Activated T-cell treated with anti-CD3 and anti-CD28 coated beads for 1 hour (primary cell): ENCODE data around the gene SBSN.
A peak's percentile ranks its signal among the peaks of the same experiment; 100 is the strongest.

Experiments used
- DNase-seq: peaks from one replicate; pipeline ENCODE4 v3.0.0-alpha.2; 2020; ENCODE audit warnings: low read depth

Gene SBSN

DNA sequence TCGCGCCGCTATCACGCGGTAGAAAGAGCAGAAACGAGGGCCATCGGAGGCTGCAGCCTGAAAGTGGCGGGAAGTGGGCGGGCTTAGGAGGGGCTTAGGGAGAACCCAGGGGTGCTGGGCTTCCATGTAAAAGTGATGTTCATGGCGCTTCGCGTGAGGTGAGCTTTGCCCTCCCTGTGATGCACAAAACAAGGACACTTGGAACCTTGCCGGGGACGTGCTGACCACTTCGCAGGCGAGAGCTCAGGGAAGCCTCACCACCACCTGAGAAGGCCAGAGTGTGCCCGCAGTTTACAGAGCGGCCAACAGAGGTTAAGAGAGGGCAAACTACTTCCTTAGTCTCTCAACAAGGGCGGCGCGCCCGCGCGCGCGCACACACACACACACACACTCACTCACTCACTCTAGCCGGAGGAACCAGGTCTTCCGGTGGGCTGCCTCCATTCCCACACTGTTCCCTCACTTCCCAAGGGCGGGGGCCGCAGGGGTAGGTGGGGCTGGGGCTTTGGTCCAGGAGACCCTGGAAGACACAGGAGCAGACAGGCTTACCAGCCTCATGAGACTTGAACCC, 5.8 kb upstream of the SBSN start:
- DNase-seq, result peak; percentile 31

DNA sequence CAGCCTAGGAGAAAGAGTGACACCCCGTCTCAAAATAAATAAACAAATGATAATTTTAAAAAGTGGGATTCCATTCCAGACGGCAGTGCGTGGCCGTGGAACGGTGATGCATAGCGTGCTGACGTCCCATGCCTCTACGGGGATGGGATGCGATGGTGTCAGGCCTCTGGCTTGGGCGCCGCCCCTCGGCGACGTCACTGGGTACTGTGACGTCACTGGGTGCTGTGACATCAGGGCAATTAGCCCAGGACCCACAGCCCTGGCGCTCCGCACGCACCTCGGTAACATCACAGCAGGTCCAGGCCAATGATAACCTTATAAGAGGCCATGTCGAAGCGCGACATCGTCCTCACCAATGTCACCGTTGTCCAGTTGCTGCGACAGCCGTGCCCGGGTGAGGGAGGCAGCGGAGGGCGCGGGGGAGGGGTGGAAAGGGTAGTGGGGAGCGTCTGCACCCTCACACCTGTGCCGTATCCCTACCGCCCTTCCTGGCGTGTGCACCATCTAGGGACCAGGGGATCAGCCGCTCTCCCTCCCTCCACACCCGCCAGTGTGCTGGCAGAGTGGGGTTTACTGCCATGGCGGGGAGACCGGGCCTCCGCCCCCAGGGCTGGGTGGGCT, 5.2 kb upstream of the SBSN start, which contains the start of gene GAPDHS:
GAPDHS (plus strand) TSS at position 256 of the 621 bp plus-strand sequence; CDS start at position 328, 72 bp downstream.
- DNase-seq, result no peak

DNA sequence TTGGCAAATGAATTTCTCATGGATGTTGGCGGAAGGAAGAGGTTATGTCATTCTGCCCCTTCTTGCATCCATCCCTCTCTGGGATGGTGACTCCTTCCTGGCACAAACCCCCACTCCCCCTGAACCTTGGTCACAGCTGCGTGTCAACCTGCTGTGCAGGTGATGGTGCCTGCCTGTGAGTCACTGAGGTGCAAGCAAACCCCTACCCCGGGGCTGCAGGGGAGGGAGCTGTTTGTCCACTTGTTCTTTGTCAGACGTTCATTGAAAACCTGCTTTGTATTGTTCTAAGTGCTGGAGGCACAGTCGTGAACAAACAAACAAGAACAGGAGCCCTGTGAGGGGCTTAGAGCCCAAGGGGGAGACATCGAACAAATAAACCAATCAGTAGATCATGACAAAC, 3.2 kb upstream of the SBSN start:
- DNase-seq, result no peak

DNA sequence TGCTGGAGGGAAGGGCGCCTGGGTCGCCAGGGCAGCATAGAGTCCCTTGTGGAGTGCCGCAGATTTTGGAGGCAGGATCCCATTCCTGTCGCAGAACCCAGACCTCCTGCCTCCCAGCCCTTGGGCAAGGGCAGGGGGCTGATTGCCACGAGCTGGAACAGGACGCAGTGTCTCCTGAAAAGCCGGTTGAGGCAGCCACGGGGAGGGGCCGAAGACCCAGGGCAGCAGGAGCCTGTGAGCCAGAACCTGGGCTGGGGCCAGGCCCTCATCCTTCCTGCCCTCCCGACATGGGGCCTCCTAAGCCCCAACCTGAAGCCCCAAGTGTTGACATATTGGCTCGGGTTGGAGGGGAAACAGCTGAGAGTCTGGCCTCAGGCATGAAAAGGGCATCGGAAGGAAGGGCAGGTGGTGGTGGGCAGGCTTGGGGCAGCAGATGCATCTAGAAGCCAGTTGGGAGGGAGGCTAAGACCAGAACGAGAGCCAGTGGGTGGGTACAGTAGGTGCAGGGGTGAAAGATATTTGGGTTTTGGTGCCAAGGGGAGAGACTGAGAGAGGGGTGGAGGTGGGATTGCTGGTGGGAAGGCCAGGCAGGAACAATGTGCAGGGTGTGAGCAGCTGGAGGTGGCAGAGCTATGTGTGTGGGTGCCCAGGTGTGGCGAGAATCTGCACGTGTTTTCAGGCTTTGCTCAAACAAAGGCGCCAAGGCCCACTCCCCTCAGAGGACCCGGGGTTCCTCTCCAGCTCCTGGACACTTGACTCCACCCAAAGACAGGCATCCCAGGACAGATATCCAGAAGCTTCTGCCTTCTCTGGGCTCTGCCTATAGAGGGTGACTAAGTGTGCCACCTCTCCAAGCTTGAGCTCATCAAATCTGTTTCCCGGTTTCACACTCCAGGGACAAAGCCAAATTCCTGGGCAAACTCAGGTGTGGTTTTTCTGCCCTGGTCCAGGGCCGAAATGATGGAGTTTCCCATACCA, 1.4 kb upstream of the SBSN start:
- no peak for DNase-seq

DNA sequence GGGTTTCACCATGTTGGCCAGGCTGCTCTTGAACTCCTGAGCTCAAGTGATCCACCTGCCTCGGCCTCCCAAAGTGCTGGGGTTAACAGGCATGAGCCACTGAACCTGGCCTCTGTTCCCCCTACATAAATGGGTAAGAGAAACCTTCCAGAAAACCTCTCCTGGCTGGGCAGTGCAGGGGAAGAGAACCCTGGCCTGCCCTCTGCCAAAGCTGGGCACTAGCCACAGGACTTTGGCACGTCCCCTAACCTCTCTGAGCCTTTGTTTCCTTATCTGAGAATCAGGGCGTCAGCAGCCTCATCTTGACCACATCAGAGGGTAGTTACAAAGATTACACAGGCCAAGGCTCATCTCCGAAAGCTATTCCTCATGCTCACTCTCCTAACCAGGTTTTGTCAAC, 2.2 kb downstream of the SBSN start:
- no peak for DNase-seq

DNA sequence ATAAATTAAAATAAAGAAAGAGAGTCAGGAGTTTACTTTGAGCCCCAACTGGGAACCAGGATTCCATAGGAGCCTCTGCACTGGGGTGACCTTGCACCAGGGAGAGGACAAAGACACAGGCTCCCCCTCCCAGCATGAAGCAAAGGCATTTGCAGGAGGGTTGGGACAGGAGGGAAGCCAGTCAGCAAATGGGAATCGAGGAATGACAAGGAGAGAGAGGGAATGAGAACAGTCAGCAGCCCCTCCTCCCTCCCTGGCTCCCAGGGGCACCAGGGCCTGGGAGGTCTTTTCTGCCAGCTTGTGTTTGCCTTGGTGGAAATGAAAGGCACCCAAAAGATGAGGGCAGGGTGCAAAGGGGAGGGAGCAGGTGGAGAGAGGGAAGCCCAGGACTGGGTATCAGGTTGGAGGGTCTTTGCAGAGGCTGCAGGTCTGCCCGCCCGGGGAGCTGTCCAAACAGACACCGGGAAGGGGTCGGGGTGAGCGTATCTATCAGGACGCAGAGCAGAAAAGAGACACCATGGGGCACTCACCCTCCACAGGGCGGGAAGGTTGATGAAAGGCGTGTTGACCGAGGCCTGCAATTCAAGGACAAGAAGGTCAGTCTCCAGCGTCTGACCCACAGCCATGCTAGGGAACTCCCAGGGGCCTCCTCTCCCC, 3.8 kb downstream of the SBSN start:
- DNase-seq, result no peak

DNA sequence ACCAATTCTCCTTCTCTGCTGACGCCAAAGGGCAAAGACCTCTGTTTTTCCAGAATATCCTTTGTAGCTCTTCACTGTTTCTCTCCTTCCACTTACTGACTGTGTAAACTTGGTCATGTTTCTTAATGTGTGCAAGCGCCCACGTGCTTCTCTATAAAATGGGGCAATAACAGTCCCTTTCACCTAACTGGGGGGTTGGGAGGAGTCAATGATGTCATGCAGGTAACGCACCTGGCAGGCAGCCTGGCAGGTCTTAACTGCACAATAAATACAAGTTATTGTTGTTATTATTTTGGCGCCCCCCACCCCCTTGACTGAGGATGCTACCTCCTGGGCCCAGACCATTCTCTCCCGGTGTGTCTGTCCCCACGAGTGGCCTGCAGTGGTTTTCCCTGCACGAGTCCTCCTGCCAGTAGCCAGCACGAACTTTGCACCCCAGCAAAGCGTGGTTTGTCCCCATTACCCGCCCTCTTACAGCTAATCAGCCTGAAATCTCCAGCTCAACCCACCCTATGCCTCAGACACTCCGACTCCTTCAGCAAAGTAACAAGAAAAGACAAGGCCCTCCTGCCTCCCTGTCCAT, 5.3 kb downstream of the SBSN start:
- no peak for DNase-seq

DNA sequence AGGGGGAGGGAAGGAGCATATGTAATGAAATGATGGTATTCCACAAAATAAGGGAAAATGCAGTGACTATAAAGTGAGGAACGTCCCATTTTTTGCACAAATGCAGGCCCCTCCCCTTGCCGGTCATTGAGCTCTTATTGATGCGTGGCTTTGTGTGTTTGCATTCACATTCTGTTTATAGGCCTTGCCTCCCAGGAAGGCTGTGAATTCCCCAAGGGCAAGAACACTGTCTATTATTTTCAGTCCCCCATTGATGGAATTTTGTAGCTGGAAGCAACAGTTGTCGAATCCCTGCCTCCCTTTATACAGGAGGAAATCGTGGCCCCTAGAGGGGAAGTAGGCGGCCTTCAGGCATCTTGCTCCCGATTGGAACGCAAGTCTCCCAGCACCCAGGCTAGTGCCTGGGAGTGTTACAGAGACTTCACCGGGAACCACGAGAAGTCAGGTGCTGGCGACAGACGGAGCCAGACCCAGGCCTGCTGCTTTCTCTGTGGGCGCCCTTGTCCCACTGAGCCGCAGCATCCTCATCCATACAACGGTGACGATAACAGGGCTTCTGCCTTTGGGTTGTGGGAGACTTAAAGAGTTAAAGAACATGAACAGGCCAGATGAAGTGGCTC, 6.9 kb downstream of the SBSN start:
- no peak for DNase-seq

DNA sequence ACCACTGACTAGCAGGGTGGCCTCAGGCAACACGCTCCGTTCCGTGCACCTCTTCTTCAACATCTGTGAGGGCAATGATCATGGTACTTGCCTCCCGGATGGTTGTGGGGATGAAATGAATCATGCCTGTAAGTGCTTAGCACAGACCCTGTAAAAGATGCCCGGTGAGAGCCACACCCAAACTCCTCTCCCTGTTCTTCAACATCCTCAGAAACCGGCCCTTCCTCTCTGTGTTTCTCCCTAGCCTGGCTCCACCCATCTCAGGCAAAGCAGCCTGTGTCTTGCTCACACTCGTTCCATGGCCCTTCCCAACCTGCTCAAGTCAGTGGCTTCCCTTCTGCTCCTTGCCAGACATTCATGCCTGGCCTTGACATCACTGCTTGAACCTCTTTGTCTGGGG, 8.8 kb downstream of the SBSN start:
- DNase-seq, result no peak

DNA sequence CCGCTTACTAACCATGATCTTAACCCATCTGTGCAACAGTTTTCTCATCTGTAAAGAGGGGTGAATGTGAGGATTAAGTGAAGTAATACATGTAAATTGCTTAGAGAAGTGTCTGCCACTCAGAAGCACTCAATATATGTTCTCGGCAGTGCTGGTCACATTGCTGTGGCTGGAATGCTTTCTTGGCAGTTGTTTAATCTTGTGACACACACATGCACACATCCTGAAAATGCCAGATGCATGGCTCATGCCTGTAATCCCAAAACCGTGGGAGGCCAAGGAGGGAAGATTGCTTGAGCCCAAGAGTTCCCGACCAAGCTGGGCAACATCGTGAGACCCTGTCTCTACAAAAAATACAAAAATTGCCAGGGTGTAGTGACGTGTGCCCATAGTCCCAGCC, 9.8 kb downstream of the SBSN start:
- DNase-seq, result no peak

DNA sequence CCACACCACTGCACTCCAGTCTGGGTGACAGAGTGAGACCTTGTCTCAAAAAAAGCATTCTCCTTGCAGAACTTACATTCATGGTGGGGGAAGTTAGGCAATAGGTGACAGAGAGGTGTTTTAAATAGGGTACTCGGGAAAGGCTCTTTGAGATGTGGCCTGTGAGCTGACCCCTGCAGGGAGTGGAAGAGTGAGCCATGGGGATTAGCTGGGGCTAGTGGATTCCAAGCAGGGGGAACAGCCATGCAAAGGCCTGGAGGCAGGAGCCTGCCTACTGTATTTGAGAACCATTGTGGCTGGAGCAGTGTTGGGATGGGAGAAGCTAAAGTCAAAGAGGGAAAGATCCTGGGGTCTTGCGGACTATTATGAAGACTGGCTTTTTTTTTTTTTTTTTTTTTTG, 10.8 kb downstream of the SBSN start:
- DNase-seq, result no peak

DNA sequence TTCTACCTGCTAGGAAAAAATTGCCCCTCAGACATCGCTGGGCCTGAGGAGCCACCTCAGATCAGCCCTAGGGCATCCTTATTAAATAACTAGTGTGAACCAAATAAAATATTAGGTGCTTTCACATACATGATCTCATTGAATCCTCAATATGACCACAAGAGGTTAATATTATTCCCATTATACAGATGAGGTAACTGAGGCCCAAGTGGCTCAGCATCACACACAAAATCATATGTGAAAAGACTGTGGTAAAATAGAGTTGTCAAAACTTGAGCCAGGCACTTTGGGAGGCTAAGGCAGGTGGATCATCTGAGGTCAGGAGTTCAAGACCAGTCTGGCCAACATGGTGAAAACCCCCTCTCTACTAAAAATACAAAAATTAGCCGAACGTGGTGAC, 11.8 kb downstream of the SBSN start:
- no peak for DNase-seq

DNA sequence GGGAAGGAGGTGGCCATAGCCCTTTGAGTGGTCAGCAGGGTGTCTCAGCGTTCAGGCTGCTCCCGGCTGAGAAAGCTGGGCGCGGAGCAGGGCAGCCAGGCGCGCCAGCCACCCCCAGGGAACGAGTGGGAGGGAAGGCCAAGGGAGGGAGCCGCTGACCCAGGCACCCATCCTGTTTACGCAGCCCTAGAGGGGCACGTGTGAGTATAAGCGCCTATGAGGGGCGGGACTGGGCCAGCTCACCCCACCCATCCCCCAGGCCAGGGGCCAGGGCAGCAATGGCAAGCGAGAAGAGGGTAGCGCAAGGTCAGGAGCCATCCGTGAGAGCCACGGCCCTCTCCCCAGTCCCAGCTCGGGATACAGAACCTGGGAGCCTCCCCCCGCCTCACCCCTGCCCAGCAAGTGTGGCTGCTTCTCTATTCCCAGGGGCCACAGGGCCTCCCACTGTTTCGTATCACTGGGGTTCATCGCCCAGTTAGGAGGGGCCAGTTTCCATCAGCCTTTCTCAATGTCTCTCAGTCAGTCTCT, 13.8 kb downstream of the SBSN start:
- DNase-seq, result no peak

DNA sequence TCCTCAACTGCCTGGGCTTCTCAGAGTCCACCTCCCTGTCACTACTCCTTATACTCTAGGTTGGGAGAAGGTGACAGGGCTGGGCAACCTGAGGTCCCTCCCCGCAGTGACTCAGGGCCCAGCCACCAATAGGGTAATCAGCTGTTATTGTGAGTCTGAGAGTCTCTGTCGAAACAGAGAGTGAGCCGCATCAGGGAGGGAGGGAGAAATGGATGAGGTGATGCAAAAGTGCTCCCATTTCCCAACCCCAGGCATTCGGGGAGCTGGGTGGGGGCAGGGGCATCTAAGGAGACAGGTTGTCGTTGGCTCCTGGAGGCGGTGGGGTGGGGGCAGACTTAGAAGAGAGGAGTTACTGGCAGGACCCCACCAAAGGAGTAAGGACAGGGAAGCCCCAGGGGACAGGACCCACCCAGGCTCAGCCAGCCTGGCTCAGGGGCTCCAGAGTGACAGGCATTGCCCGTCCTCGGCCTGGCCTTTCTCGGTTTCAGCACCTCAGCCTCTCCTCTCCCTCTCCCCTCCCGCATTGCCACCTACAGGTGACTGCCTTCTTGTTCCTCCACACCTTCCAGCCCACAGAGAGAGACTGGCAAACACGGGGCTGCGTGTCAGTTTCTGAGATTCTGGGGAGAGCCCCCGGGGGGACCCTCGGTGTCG, 14.4 kb downstream of the SBSN start, which contains the start of gene DMKN:
DMKN (minus strand) TSS at position 22 of the 654 bp plus-strand sequence. CDS start 174 bp downstream, outside the sequence.
- DNase-seq, result no peak

DNA sequence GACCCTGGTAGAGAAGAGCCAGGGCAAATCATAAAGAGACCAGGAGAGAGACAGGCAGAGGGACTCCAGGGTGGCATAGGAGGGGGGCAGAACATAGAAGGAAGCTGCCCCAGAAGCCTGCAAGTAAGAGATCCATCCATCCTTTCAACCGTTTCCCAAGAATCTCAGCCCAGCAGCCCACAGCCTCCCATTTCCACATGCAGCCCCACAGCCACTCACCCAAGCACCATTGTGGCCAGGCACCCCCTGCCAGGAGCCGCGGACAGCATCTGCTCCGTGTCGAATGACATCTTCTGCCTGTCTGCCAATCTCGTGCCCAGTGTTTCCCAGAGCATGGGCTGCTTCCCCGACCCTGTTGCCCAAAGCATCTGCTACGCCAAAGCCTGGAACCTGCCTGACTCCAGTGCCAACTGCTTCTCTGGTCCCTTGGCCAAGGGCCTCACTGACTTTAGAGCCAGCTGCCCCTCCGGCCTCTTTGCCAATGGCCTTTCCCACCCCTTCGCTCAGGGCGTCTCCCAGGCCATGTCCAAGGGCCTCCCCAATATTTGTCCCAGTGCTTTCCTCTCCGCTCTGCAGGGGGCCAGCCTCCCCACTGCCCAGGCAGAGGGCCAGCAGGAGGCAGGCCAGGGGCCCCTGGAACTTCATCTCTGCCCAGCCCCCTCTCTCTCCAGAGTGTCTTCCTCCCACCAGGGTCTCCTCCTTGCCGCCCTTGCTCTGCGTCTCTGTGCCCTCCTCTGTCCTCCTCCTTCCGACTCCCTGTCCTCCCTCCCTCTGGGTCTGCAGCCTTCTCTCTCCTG, 15.1 kb downstream of the SBSN start:
- no peak for DNase-seq

DNA sequence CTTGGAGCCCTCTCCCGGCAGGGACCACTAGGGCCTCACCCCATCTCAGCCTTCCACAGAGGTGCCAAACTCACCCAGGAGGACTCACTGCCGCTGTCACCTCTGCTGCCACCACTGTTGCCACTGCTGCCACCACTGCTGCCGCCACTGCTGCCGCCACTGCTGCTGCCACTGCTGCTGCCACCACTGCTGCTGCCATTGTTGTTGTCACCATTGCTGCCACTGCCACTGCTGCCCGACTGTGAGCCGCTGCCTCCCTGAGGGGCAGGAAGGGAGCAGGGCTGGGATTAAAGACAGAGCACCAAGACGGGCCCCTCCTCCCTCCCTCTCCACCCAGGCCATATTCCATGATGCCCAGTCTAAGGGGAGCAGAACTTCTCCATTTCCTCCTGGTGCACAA, 16.8 kb downstream of the SBSN start:
- DNase-seq, result no peak

DNA sequence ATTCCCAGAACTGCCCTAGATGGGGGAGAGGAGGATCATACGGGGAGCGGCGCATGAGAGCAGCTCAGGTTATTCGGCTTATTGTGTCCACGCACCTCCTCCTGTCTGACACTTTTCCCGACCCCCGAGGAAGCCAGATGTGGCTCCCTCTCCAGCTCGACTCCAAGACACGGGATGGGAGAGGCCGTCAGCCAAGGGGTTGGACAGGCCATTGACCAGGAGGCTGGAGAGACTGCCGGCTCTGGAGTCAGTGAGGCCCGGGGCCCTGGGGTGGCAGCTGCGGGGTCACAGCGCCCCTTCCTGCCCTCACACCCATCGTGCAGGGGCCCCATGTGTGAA, 17.5 kb downstream of the SBSN start:
- no peak for DNase-seq

DNA sequence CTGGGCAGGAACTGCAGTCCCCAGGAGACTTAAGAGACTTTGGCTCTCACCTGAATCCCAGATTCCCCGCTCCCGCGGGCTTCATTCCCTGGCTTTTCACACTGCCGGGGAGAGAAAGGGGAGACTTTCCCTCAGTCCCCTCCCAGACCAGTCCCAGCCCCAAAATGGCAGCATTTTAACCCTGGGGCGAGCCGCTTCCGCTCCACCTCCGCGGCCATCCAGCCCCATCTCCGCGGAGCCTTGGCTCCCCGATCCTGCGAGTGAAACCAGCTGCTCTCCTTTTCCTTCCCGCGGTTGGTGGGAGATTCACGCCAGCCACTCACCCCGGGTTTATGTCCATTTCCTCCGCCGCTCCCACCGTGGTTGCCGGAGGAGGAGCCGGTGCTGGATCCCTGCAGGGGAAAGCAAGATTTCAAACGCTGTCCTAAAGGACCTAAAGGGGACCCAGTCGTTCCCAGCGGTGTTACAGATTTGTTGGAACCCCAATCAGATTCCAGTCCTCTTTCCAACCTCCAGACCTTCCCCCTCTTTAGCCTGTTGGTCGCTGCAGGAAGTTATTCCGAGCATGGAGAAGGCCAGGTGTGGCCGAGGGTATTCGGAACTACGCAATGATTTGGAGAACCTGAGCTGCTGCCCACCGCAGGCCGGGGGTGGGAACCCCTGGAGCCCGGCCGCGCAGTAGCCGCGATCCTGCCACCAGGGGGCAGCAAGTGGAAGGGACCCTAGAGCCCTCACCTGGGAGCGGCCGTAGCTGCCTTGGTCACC, 18.1 kb downstream of the SBSN start:
- DNase-seq, result peak; percentile 73

DNA sequence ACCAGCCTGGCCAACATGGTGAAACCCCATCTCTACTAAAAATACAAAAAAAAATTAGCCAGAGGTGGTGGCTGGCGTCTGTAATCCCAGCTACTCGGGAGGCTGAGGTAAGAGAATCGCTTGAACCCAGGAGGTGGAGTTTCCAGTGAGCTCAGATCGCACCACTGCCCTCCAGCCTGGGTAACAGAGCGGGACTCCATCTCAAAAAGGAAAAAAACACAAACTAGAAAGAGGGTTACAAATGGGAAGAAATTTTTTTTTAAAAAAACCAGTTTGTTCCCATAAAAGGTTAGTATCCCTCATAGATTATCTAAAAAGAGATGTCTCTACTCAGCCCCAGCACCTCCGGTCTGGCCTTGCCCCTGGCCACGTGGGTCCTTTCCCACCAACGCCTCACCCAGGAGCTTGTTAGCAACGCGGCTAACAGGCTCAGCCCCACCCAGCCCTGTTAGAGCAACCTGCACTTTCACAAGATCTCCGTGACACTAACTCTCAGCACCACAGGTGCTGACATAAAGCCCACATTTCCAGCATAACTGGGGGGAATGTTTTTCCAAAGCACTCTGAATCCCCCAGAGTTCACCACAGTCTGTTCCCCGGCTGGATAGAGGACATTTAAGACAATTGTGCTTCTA, 19.0 kb downstream of the SBSN start:
- DNase-seq, result peak; percentile 16
